SK-N-SH (cell line): ENCODE data around the gene BNC2. TPM values are rescaled to one million over a fixed set of nuclear protein-coding genes. Genes with fewer than 3 reads are reported as not detected.

Experiments
- CTCF ChIA-PET: fragments of 300-600, 350-600 bp; formaldehyde crosslinking; extraction: SDS; loops from one replicate; lab custom pipeline; 2021; lab: Yijun Ruan, JAX
- POLR2A ChIA-PET: fragments of 350-600 bp; sonication (Branson Sonifier 250); formaldehyde crosslinking; extraction: SDS; loops from one replicate; lab custom pipeline; 2020; ENCODE audit warnings: antibody characterized with exemption, inconsistent platforms; lab: Yijun Ruan, JAX
- DNase-seq: peaks from one replicate; pipeline ENCODE4 v3.0.0; 2012
- H2AFZ ChIP-seq: fragments of 200-600 bp; sonication (generic); 2 replicates; pipeline ENCODE4 v1.8.1; 2016; ENCODE audit warnings: antibody characterized with exemption, mild to moderate bottlenecking, low read depth
- H3F3A ChIP-seq: fragments of 200-600 bp; sonication (generic); replicated peaks from 2 replicates; pipeline ENCODE3; 2016; ENCODE audit warnings: antibody characterized with exemption, mild to moderate bottlenecking; ENCODE audit not compliant: insufficient read depth
- H3K27ac ChIP-seq, 2 experiments: fragments of 200-500 bp in 1 of 2; fragments of 200-600 bp in 1 of 2; sonication (Bioruptor generic) in 1 of 2; sonication (generic), shearing (Covaris generic) in 1 of 2; 2 replicates each; pipeline versions ENCODE4 v1.5.1 to v1.6.1; 2014 to 2016; ENCODE audit warnings: low read depth in 2 of 2, inconsistent platforms in 1 of 2, low read length in 1 of 2, mild to moderate bottlenecking in 1 of 2, mixed read lengths in 1 of 2
- H3K27me3 ChIP-seq: fragments of 200-600 bp; sonication (generic), shearing (Covaris generic); 2 replicates; pipeline ENCODE4 v1.6.1; 2016; ENCODE audit warnings: mixed run types; ENCODE audit not compliant: insufficient read depth
- H3K36me3 ChIP-seq, 2 experiments: fragments of 200-500 bp in 1 of 2; fragments of 200-600 bp in 1 of 2; sonication (Bioruptor generic) in 1 of 2; sonication (generic) in 1 of 2; replicated peaks in 1 of 2; 2 replicates each; pipeline versions ENCODE3 to v1.5.1; 2014 to 2016; ENCODE audit warnings: low read length in 1 of 2, mild to moderate bottlenecking in 1 of 2; ENCODE audit not compliant: insufficient read depth in 2 of 2, control insufficient read depth in 1 of 2
- H3K4me1 ChIP-seq, 2 experiments: fragments of 200-500 bp in 1 of 2; fragments of 200-600 bp in 1 of 2; sonication (Bioruptor generic) in 1 of 2; sonication (generic), shearing (Covaris generic) in 1 of 2; 2 replicates each; pipeline versions ENCODE4 v1.5.1 to v1.6.1; 2014 to 2016; ENCODE audit warnings: low read depth in 1 of 2, low read length in 1 of 2, mixed run types in 1 of 2; ENCODE audit not compliant: insufficient read depth in 2 of 2, control insufficient read depth in 1 of 2
- H3K4me2 ChIP-seq: fragments of 200-600 bp; sonication (generic), shearing (Covaris generic); 2 replicates; pipeline ENCODE4 v1.6.1; 2017; ENCODE audit warnings: mixed run types
- H3K4me3 ChIP-seq, 2 experiments: fragments of 200-500 bp in 1 of 2; fragments of 200-600 bp in 1 of 2; sonication (Bioruptor generic) in 1 of 2; sonication (generic), shearing (Covaris generic) in 1 of 2; 2 replicates each; pipeline versions ENCODE4 v1.5.1 to v1.8.1; 2014 to 2016; ENCODE audit warnings: low read depth in 2 of 2, inconsistent platforms in 1 of 2, low read length in 1 of 2, mild to moderate bottlenecking in 1 of 2, mixed read lengths in 1 of 2, moderate library complexity in 1 of 2
- H3K79me2 ChIP-seq: fragments of 200-600 bp; sonication (generic); 2 replicates; pipeline ENCODE4 v1.8.1; 2017; ENCODE audit warnings: mild to moderate bottlenecking; ENCODE audit not compliant: insufficient read depth
- H3K9ac ChIP-seq: fragments of 200-600 bp; sonication (generic); 2 replicates; pipeline ENCODE4 v1.6.1; 2017; ENCODE audit warnings: mixed run types
- H3K9me2 ChIP-seq: fragments of 200-600 bp; sonication (generic); 2 replicates; pipeline ENCODE4 v1.6.1; 2017; ENCODE audit warnings: mixed run types
- H3K9me3 ChIP-seq: fragments of 200-600 bp; sonication (generic); 2 replicates; pipeline ENCODE4 v1.6.1; 2017; ENCODE audit warnings: mixed run types, mild to moderate bottlenecking, moderate library complexity
- H4K20me1 ChIP-seq: fragments of 200-600 bp; sonication (generic); 2 replicates; pipeline ENCODE4 v1.6.1; 2017; ENCODE audit warnings: mild to moderate bottlenecking, mixed run types; ENCODE audit not compliant: insufficient read depth
- ELF1 ChIP-seq: IDR thresholded peaks from 2 replicates; pipeline ENCODE4 v1.4.0; 2012
- EP300 ChIP-seq, 2 experiments: IDR thresholded peaks; 2 replicates each; pipeline versions ENCODE4 v1.4.0 to v1.6.1; 2012; ENCODE audit warnings: borderline replicate concordance in 1 of 2, low read depth in 1 of 2, low read length in 1 of 2
- FOSL2 ChIP-seq: IDR thresholded peaks from 2 replicates; pipeline ENCODE4 v1.4.0; 2012; ENCODE audit warnings: low read depth, mild to moderate bottlenecking, moderate library complexity, borderline replicate concordance
- FOXM1 ChIP-seq: IDR thresholded peaks from 2 replicates; pipeline ENCODE4 v1.4.0; 2012; ENCODE audit warnings: low read depth, mild to moderate bottlenecking
- JUND ChIP-seq: IDR thresholded peaks from 2 replicates; pipeline ENCODE4 v1.4.0; 2012
- MEF2A ChIP-seq: IDR thresholded peaks from 2 replicates; pipeline ENCODE4 v1.4.0; 2012; ENCODE audit warnings: low read depth, borderline replicate concordance
- PBX3 ChIP-seq: IDR thresholded peaks from 2 replicates; pipeline ENCODE4; 2012
- POLR2AphosphoS5 ChIP-seq: IDR thresholded peaks from 2 replicates; pipeline ENCODE4 v1.6.1; 2012; ENCODE audit warnings: low read depth, low read length
- RFX5 ChIP-seq: IDR thresholded peaks from 2 replicates; pipeline ENCODE4 v1.6.1; 2012; ENCODE audit warnings: mild to moderate bottlenecking, improper control_type of control experiment, low read length
- TCF12 ChIP-seq: IDR thresholded peaks from 2 replicates; pipeline ENCODE4 v1.4.0; 2012
- WGBS: methylation state at CpG from one replicate; pipeline ENCODE4 v1.1.6; 2017; ENCODE audit warnings: low lambda C conversion rate; 5-methylcytosine and 5-hydroxymethylcytosine counted together
- polyA plus RNA-seq, 3 experiments: library from polyadenylated mRNA; depleted of rRNA; stranded (reverse); fragments of >200 nt; gene quantifications; 2 replicates each; pipeline ENCODE4 v1.2.3, GENCODE V29; 2012

BNC2 gene
- polyA plus RNA-seq, 1 of the 3 experiments (the other 2 are of a cell fraction), result 8.8 TPM

- Histone ChIP-seq H3K9me2 (no peaks in the 10 kb centered on the region), H3K79me2 (peaks cover 43% of the 10 kb centered on the region), H3K9me3 (no peaks in the 10 kb centered on the region), H3K27ac (peak overlapping the region in 1 of 2 experiments; percentile 79; a peak in 3 of 4 replicates), H3K4me1 (peaks cover 16 to 24% of the 10 kb centered on the region in 2 experiments), H3K9ac (peak overlapping the region; percentile 2; the same call in 1 of the 2 replicates), H3K27me3 (no peaks in the 10 kb centered on the region), H4K20me1 (no peaks in the 10 kb centered on the region), H3F3A (peaks cover 22% of the 10 kb centered on the region), H3K4me3 (peak overlapping the region in 1 of 2 experiments; percentile 17; a peak in 1 of 4 replicates), H2AFZ (no peak overlapping the region), H3K36me3 (no peaks in the 10 kb centered on the region)
- POLR2A ChIA-PET, result no interaction called here
- TF ChIP-seq PBX3 (peak; percentile 58), POLR2AphosphoS5 (peak; percentile 37; the same call in 1 of the 2 replicates), EP300 (IDR thresholded peaks at IDR 0.05; ENCODE audit: borderline replicate concordance in 1 of 2, low read depth in 1 of 2, low read length in 1 of 2) (peak in 1 of 2 experiments; percentile 50; a peak in 1 of 4 replicates), RFX5 (no peak), FOSL2 (peak; percentile 34; the same call in 1 of the 2 replicates), TCF12 (peak; percentile 75), JUND (peak; percentile 50), ELF1 (no peak), FOXM1 (no peak)
- TF ChIP-seq, all 33 proteins: peak for 6
- H3K4me2 ChIP-seq, result peak overlapping the region; percentile 62
- CTCF ChIA-PET, result interaction anchor here (0.8 to 1.3 kb wide), 3 partner anchors 9 to 57 kb away, joined by 3 to 5 read pairs (median 4); no protein-coding TSS in a partner anchor
- DNase-seq, result no peak
- 36% methylated on average over 5 of the region's 5 CpGs for WGBS
These were observed 44.4 kb downstream of the BNC2 start for GRCh38 chr9:16825971-16826625.

DNA sequence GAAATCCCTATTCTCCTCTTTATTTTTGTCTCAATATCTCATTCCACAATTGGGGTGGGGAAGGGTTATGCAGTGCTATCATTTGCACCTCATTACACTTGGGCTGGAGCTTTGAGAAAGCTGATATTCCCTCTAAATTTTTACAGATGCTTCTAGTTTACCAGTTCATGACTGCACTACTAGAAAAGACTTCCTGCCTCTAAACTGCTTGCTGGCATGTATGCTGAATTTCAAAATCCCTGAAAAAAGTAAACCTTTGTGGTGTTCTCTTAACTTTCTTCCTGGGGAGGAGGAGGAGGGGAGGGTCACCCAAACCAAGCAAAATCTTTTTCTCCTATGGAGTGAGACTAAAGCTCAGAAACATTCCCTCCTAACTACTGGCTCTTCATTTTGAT, 45.1 kb downstream of the BNC2 start:
- H3K4me2 ChIP-seq, result peak overlapping the region; percentile 62
- no peaks in the 10 kb centered on the region for H4K20me1 ChIP-seq
- no peaks in the 10 kb centered on the region for H3K9me3 ChIP-seq
- no peak for DNase-seq
- CTCF ChIA-PET, result interaction anchor here (0.7 to 1.3 kb wide), 3 partner anchors 9 to 33 kb away, joined by 3 to 4 read pairs (median 3); no protein-coding TSS in a partner anchor
- no peaks in the 10 kb centered on the region for H3K27me3 ChIP-seq
- no peaks in the 10 kb centered on the region for H3K9me2 ChIP-seq
- POLR2A ChIA-PET, result no interaction called here
- peaks cover 47% of the 10 kb centered on the region for H3K79me2 ChIP-seq
- TF ChIP-seq MEF2A, result no peak
- TF ChIP-seq EP300 (IDR thresholded peaks at IDR 0.05; ENCODE audit: borderline replicate concordance in 1 of 2, low read depth in 1 of 2, low read length in 1 of 2), result 0 out of 4 replicates have a peak, but pooled peaks of 1 of the 2 experiments have one; percentile 4
- no peak overlapping the region; the same call in 1 of the 2 replicates for H2AFZ ChIP-seq
- no peaks in the 10 kb centered on the region for H3K36me3 ChIP-seq
- peak overlapping the region; percentile 55 to 79; a peak in 3 of 4 replicates for H3K27ac ChIP-seq
- peaks cover 15% of the 10 kb centered on the region for H3F3A ChIP-seq
- peaks cover 16 to 24% of the 10 kb centered on the region in 2 experiments for H3K4me1 ChIP-seq
- H3K9ac ChIP-seq, result peak overlapping the region; percentile 2; the same call in 1 of the 2 replicates
- H3K4me3 ChIP-seq, result peak overlapping the region in 1 of 2 experiments; percentile 17; a peak in 1 of 4 replicates
